Mesenchymal stem cell (in vitro differentiated cells and primary cell): Measurements from ENCODE around the gene TUBA4A.

Experiments used
- DNase-seq: peaks from one replicate; pipeline ENCODE4 v3.0.0-alpha.2; 2013
- H2AFZ ChIP-seq: one replicate; pipeline ENCODE4 v1.6.1; 2013; ENCODE audit warnings: low read depth, mild to moderate bottlenecking, control low read depth, inconsistent platforms, low read length, moderate library complexity
- H2AK5ac ChIP-seq: 2 replicates; pipeline ENCODE4 v1.6.1; 2013; ENCODE audit warnings: low read length, moderate library complexity, mild to moderate bottlenecking, inconsistent platforms; ENCODE audit not compliant: severe bottlenecking
- H2BK120ac ChIP-seq: one replicate; pipeline ENCODE4 v1.6.1; 2013; ENCODE audit warnings: low read depth, mild to moderate bottlenecking, inconsistent platforms, low read length, moderate library complexity
- H2BK12ac ChIP-seq, 2 experiments: one replicate each; pipeline ENCODE4 v1.6.1; 2013; ENCODE audit warnings: inconsistent platforms in 2 of 2, low read length in 2 of 2, mild to moderate bottlenecking in 2 of 2, moderate library complexity in 2 of 2, control low read depth in 1 of 2
- H2BK15ac ChIP-seq: one replicate; pipeline ENCODE4 v1.6.1; 2013; ENCODE audit warnings: mild to moderate bottlenecking, low read depth, inconsistent platforms; ENCODE audit not compliant: poor library complexity, severe bottlenecking
- H2BK5ac ChIP-seq: 2 replicates; pipeline ENCODE4 v1.6.1; 2013; ENCODE audit warnings: low read depth, mild to moderate bottlenecking, low read length, control low read depth, inconsistent platforms; ENCODE audit not compliant: poor library complexity, severe bottlenecking
- H3K14ac ChIP-seq, 2 experiments: one replicate each; pipeline ENCODE4 v1.6.1; 2013; ENCODE audit warnings: inconsistent platforms in 2 of 2, low read length in 2 of 2, control low read depth in 1 of 2, mild to moderate bottlenecking in 1 of 2, moderate library complexity in 1 of 2
- H3K18ac ChIP-seq, 2 experiments: one replicate each; pipeline ENCODE4 v1.6.1; 2013; ENCODE audit warnings: inconsistent platforms in 2 of 2, low read length in 2 of 2, control low read depth in 1 of 2, low read depth in 1 of 2, mild to moderate bottlenecking in 1 of 2
- H3K23ac ChIP-seq, 2 experiments: one replicate each; pipeline ENCODE4 v1.6.1; 2013; ENCODE audit warnings: inconsistent platforms in 2 of 2, low read length in 2 of 2, mild to moderate bottlenecking in 2 of 2, moderate library complexity in 2 of 2, control low read depth in 1 of 2
- H3K27ac ChIP-seq: 2 replicates; pipeline ENCODE4 v1.5.1; 2013; ENCODE audit warnings: mild to moderate bottlenecking, moderate library complexity, low read length, control low read depth, inconsistent platforms; ENCODE audit not compliant: poor library complexity, severe bottlenecking
- H3K27me3 ChIP-seq, 2 experiments: 2 replicates each; pipeline versions ENCODE4 v1.6.1 to v1.7.0; 2013; ENCODE audit warnings: low read length in 2 of 2, mild to moderate bottlenecking in 2 of 2, moderate library complexity in 2 of 2, control low read depth in 1 of 2, inconsistent platforms in 1 of 2; ENCODE audit not compliant: control insufficient read depth in 1 of 2, insufficient read depth in 1 of 2
- H3K36me3 ChIP-seq, 2 experiments: 2 replicates each; pipeline versions ENCODE4 v1.6.1 to v1.7.0; 2013; ENCODE audit warnings: low read length in 2 of 2, control low read depth in 1 of 2, inconsistent platforms in 1 of 2, low read depth in 1 of 2, mild to moderate bottlenecking in 1 of 2; ENCODE audit not compliant: insufficient read depth in 2 of 2, control insufficient read depth in 1 of 2
- H3K4ac ChIP-seq, 2 experiments: one replicate each; pipeline ENCODE4 v1.6.1; 2013; ENCODE audit warnings: inconsistent platforms in 2 of 2, low read length in 2 of 2, mild to moderate bottlenecking in 2 of 2, moderate library complexity in 2 of 2, control low read depth in 1 of 2, low read depth in 1 of 2
- H3K4me1 ChIP-seq: 2 replicates; pipeline ENCODE4 v1.6.1; 2013; ENCODE audit warnings: low read depth, low read length, control low read depth; ENCODE audit not compliant: control insufficient read depth, insufficient read depth
- H3K4me2 ChIP-seq: 2 replicates; pipeline ENCODE4 v1.6.1; 2013; ENCODE audit warnings: low read length, mild to moderate bottlenecking, inconsistent platforms; ENCODE audit not compliant: poor library complexity, severe bottlenecking
- H3K4me3 ChIP-seq, 2 experiments: 2 replicates each; pipeline versions ENCODE4 v1.5.1 to v1.7.0; 2013; ENCODE audit warnings: low read length in 2 of 2, mild to moderate bottlenecking in 2 of 2, control low read depth in 1 of 2, low read depth in 1 of 2; ENCODE audit not compliant: insufficient read depth in 1 of 2
- H3K79me1 ChIP-seq: replicated peaks from 2 replicates; pipeline ENCODE4 v1.6.1; 2013; ENCODE audit warnings: mild to moderate bottlenecking, control low read depth, low read length, inconsistent platforms; ENCODE audit not compliant: poor library complexity, severe bottlenecking
- H3K9ac ChIP-seq: 2 replicates; pipeline ENCODE4 v1.7.0; 2013; ENCODE audit warnings: mild to moderate bottlenecking, low read length, moderate library complexity
- H3K9me3 ChIP-seq: 2 replicates; pipeline ENCODE4 v1.7.0; 2013; ENCODE audit warnings: mild to moderate bottlenecking, low read length; ENCODE audit not compliant: control insufficient read depth
- H4K8ac ChIP-seq: one replicate; pipeline ENCODE4 v1.6.1; 2013; ENCODE audit warnings: inconsistent platforms, mild to moderate bottlenecking, low read length, moderate library complexity
- H4K91ac ChIP-seq: one replicate; pipeline ENCODE4 v1.6.1; 2013; ENCODE audit warnings: mild to moderate bottlenecking, low read length, inconsistent platforms
- WGBS: methylation state at CpG from one replicate; pipeline ENCODE4 v1.1.7; 2013; ENCODE audit warnings: mixed read lengths; 5-methylcytosine and 5-hydroxymethylcytosine counted together

The TUBA4A gene

DNA sequence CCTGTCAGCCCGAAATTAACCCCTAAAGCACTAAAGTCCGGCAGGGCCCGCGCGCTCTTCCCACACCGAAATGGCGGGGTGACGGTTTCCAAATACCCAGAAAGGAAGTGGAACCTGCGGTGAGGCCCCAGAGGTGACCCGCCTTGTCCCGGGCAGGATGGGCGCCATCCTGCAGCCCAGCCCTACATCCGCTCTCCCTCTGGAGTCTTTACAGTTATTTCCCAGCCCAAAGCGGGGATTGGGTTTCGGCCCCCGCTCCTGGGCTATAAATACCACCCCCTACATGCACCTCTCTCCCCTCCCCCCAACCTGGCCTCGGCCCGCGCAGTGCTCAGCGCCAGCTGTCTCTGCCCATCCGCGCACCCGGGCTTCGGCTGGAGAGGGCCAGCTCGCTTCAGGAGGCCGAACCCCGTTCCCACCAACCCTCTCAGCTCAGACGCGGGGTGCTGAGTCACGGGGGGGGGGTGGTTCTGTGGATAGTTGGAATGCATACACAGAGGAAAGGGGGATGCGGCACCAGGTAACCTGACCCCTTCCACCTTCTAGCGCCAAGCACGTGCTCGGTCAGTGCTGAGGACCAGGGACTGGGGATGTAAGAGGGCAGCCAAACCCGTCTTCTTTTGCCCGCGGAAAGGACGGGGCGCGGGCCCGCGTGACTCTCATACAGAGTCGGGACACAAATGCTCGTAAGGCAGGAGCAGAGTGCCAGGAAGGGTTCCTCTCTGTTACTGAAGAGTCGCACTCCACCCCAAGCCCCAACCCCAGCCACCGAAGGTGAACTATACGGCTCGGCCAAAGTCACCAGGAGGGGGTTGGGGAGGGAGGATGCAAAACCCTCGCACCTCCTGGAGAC, 592 bp downstream of the TUBA4A start, which contains the start of gene TUBA4B:
TSS of gene TUBA4B (plus strand) at position 344 of the 853 bp plus-strand sequence. CDS start at position 509, 165 bp downstream.
- H4K8ac ChIP-seq = peak within 1 kb of the TSS; percentile 14
- H4K91ac ChIP-seq = no peak within 1 kb of the TSS
- H3K79me1 ChIP-seq = peaks cover 2% of the 10 kb centered on the region
- H3K4me3 ChIP-seq = peak within 1 kb of the TSS; percentile 64 to 85
- peak; percentile 32 for DNase-seq
- H3K9me3 ChIP-seq = no peaks in the 10 kb centered on the region
- peaks cover 0 to 16% of the 10 kb centered on the region in 2 experiments for H3K27me3 ChIP-seq
- no peak within 1 kb of the TSS for H2BK15ac ChIP-seq
- H2BK12ac ChIP-seq = peak within 1 kb of the TSS in 1 of 2 experiments; percentile 64
- H3K18ac ChIP-seq = peak within 1 kb of the TSS; percentile 8 to 61
- peak within 1 kb of the TSS; percentile 57 for H2AFZ ChIP-seq
- peak within 1 kb of the TSS in 1 of 2 experiments; percentile 17 for H3K4ac ChIP-seq
- peaks cover 57% of the 10 kb centered on the region for H3K4me1 ChIP-seq
- peaks cover 17 to 18% of the 10 kb centered on the region in 2 experiments for H3K36me3 ChIP-seq
- peak within 1 kb of the TSS in 1 of 2 experiments; percentile 61 for H3K14ac ChIP-seq
- H3K4me2 ChIP-seq = peak within 1 kb of the TSS; percentile 100
- no peak within 1 kb of the TSS for H2BK120ac ChIP-seq
- peak within 1 kb of the TSS; percentile 89 for H2AK5ac ChIP-seq
- 2% methylated on average over 31 of the region's 49 CpGs for WGBS
- peak within 1 kb of the TSS; percentile 70 for H3K9ac ChIP-seq
- H2BK5ac ChIP-seq = peak within 1 kb of the TSS; percentile 53
- peak within 1 kb of the TSS in 1 of 2 experiments; percentile 74 for H3K23ac ChIP-seq
- H3K27ac ChIP-seq = peak within 1 kb of the TSS; percentile 99

DNA sequence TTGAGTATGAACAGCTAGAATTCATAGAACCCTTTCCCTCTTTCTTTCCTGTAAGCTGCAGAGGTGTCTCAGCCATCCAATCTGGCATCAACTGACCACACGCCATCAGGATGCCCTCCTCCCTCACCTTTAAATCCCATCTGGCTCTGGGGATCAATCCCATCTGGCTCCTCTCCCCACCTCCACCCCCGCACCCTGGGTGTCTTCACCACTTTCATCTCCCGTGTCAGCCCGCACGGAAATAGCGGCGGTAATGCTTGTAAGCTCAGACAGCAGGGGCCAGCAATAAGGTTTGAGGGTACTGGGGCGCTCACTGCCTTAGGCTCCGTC, 1.2 kb downstream of the TUBA4A start:
- peak overlapping the region; percentile 64 to 85 for H3K4me3 ChIP-seq
- peak overlapping the region in 1 of 2 experiments; percentile 8 for H2BK12ac ChIP-seq
- H2BK5ac ChIP-seq = no peak overlapping the region
- H3K9ac ChIP-seq = peak overlapping the region; percentile 70
- no peak overlapping the region for H2AK5ac ChIP-seq
- H3K27me3 ChIP-seq = peaks cover 0 to 16% of the 10 kb centered on the region in 2 experiments
- H3K14ac ChIP-seq = no peak overlapping the region
- no peak overlapping the region for H3K23ac ChIP-seq
- DNase-seq = no peak
- H3K4me1 ChIP-seq = peaks cover 62% of the 10 kb centered on the region
- H3K27ac ChIP-seq = peak overlapping the region; percentile 38
- H4K91ac ChIP-seq = no peak overlapping the region
- no peak overlapping the region for H2BK15ac ChIP-seq
- no peak overlapping the region for H3K4ac ChIP-seq
- H3K36me3 ChIP-seq = peaks cover 22 to 24% of the 10 kb centered on the region in 2 experiments
- H4K8ac ChIP-seq = no peak overlapping the region
- WGBS = 25% methylated on average over 9 of the region's 9 CpGs
- H2AFZ ChIP-seq = no peak overlapping the region
- no peak overlapping the region for H3K18ac ChIP-seq
- H2BK120ac ChIP-seq = no peak overlapping the region
- peaks cover 4% of the 10 kb centered on the region for H3K79me1 ChIP-seq
- H3K9me3 ChIP-seq = no peaks in the 10 kb centered on the region
- H3K4me2 ChIP-seq = peak overlapping the region; percentile 100

- Histone ChIP-seq H3K27ac (peak overlapping the region; percentile 99), H3K4ac (peak overlapping the region in 1 of 2 experiments; percentile 26), H2BK120ac (no peak overlapping the region), H4K91ac (no peak overlapping the region), H3K36me3 (peaks cover 27 to 28% of the 10 kb centered on the region in 2 experiments), H3K4me1 (peaks cover 65% of the 10 kb centered on the region), H2BK15ac (no peak overlapping the region), H2BK12ac (peak overlapping the region in 1 of 2 experiments; percentile 51), H3K4me3 (peak overlapping the region in 1 of 2 experiments; percentile 85), H3K27me3 (peaks cover 0 to 16% of the 10 kb centered on the region in 2 experiments), H3K23ac (no peak overlapping the region), H3K4me2 (peak overlapping the region; percentile 100), H2BK5ac (no peak overlapping the region), H3K9ac (no peak overlapping the region), H3K9me3 (no peaks in the 10 kb centered on the region), H2AFZ (no peak overlapping the region), H4K8ac (no peak overlapping the region), H2AK5ac (peak overlapping the region; percentile 89), H3K14ac (no peak overlapping the region), H3K18ac (no peak overlapping the region), H3K79me1 (peaks cover 8% of the 10 kb centered on the region)
- 89% methylated on average over 1 of the region's 5 CpGs for WGBS
- DNase-seq = no peak
These were observed 1.6 kb downstream of the TUBA4A start for GRCh38 chr2:219252084-219252483.

DNA sequence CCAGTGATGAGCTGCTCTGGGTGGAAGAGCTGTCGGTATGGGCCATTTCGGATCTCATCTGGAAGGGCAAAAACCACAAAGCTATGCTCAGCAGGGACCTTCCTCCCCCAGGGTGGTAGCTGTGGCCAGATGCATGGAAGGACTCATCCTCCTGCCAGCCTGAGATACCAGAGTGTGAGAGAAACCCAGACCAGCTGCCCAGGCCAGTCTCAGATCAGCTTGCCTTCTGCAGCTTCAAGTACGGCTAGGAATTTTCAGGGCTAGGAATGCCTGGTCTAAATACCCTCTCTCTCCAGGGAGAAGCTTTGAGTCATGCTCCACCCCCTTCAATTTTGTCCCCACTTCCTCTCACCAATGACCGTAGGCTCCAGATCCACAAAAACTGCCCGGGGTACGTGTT, 2.1 kb downstream of the TUBA4A start:
- peak; percentile 5 for DNase-seq
- Histone ChIP-seq H2BK12ac (peak overlapping the region in 1 of 2 experiments; percentile 51), H2AFZ (no peak overlapping the region), H3K9me3 (no peaks in the 10 kb centered on the region), H4K8ac (peak overlapping the region; percentile 35), H3K27ac (peak overlapping the region; percentile 99), H3K18ac (no peak overlapping the region), H3K4me3 (peak overlapping the region in 1 of 2 experiments; percentile 85), H3K4me2 (peak overlapping the region; percentile 36), H4K91ac (no peak overlapping the region), H3K4me1 (peaks cover 66% of the 10 kb centered on the region), H3K9ac (no peak overlapping the region), H3K4ac (peak overlapping the region in 1 of 2 experiments; percentile 26), H2BK5ac (no peak overlapping the region), H2BK120ac (no peak overlapping the region), H3K23ac (no peak overlapping the region), H3K79me1 (peaks cover 11% of the 10 kb centered on the region), H2BK15ac (no peak overlapping the region), H3K27me3 (peaks cover 0 to 16% of the 10 kb centered on the region in 2 experiments), H3K14ac (peak overlapping the region in 1 of 2 experiments; percentile 35), H3K36me3 (peaks cover 31% of the 10 kb centered on the region in 2 experiments), H2AK5ac (peak overlapping the region; percentile 89)
- 79% methylated on average over 6 of the region's 6 CpGs for WGBS
